K562 (cell line): ENCODE data around the gene NAXE. TPM values are rescaled to one million over a fixed set of nuclear protein-coding genes. Genes with fewer than 3 reads are reported as not detected.

Experiments
- ATAC-seq: fragments of 200-7000 bp; cut with Tn5 transposase; 3 replicates; pipeline ENCODE4 v1.9.1; 2020; ENCODE audit warnings: moderate library complexity
- BruUV-seq: library from RNA; stranded (reverse); fragments of 400-500 nt; replicated peaks from 2 replicates; lab custom pipeline; 2021; lab: Mats Ljungman, UMichigan
- CTCF ChIA-PET: fragments of 300-600 bp; formaldehyde crosslinking; extraction: SDS; loops from one replicate; lab custom pipeline; 2021; ENCODE audit warnings: low intra/inter-chr PET ratio; lab: Yijun Ruan, JAX
- POLR2A ChIA-PET: fragments of 300-600, 350-650 bp; sonication (Branson Sonifier 250); formaldehyde crosslinking; extraction: SDS; loops from one replicate; lab custom pipeline; 2021; ENCODE audit warnings: antibody characterized with exemption, inconsistent platforms; lab: Yijun Ruan, JAX
- DNase-seq, 4 experiments: peaks; one replicate each; pipeline versions ENCODE4 v3.0.0 to v3.0.0-alpha.2; 2011 to 2018; ENCODE audit warnings: low spot score in 3 of 4, mixed read lengths in 3 of 4; ENCODE audit errors: extremely low read depth in 1 of 4
- FAIRE-seq: peaks from 2 replicates; lab custom pipeline; 2011; peaks lifted over from hg19 to GRCh38; lab: Jason Lieb, UNC
- H2AFZ ChIP-seq: 2 replicates; pipeline ENCODE4 v1.6.0; 2011; ENCODE audit warnings: low read depth, low read length, control low read depth, inconsistent platforms
- H3K27ac ChIP-seq: fragments of 200-600 bp; 3 replicates; pipeline ENCODE4 v1.8.0; 2011; ENCODE audit warnings: low read depth, mild to moderate bottlenecking, control low read depth, inconsistent platforms, low read length, moderate library complexity, mixed read lengths; ENCODE audit errors: extremely low read depth
- H3K27me3 ChIP-seq, 2 experiments: fragments of 300-600 bp in 1 of 2; 2 replicates in 1 of 2; 3 replicates in 1 of 2; pipeline versions ENCODE4 v1.6.0 to v1.8.0; 2011; ENCODE audit warnings: inconsistent platforms in 2 of 2, low read length in 2 of 2, mild to moderate bottlenecking in 1 of 2, mixed read lengths in 1 of 2, moderate library complexity in 1 of 2; ENCODE audit not compliant: control insufficient read depth in 2 of 2, insufficient read depth in 2 of 2
- H3K36me3 ChIP-seq: fragments of 300-600 bp; 3 replicates; pipeline ENCODE4 v1.8.0; 2011; ENCODE audit warnings: mild to moderate bottlenecking, low read length, inconsistent platforms; ENCODE audit not compliant: control insufficient read depth, insufficient read depth
- H3K4me1 ChIP-seq, 2 experiments: fragments of 200-600 bp in 1 of 2; replicated peaks in 1 of 2; 2 replicates in 1 of 2; 3 replicates in 1 of 2; pipeline versions ENCODE4 v1.5.1 to v1.8.0; 2011; ENCODE audit warnings: inconsistent platforms in 2 of 2, low read length in 2 of 2, mild to moderate bottlenecking in 1 of 2, mixed read lengths in 1 of 2, moderate library complexity in 1 of 2; ENCODE audit not compliant: control insufficient read depth in 2 of 2, insufficient read depth in 2 of 2
- H3K4me2 ChIP-seq: 2 replicates; pipeline ENCODE4 v1.6.1; 2011; ENCODE audit warnings: low read length, control low read depth, inconsistent platforms, mixed read lengths; ENCODE audit not compliant: insufficient read depth
- H3K4me3 ChIP-seq: fragments of 200-600 bp; sonication (generic), shearing (Covaris generic); 2 replicates; pipeline ENCODE4 v1.5.1; 2016; ENCODE audit warnings: control low read depth, inconsistent platforms
- H3K79me2 ChIP-seq: fragments of 200-600 bp; 3 replicates; pipeline ENCODE4 v1.8.0; 2011; ENCODE audit warnings: low read length, inconsistent platforms; ENCODE audit not compliant: control insufficient read depth, insufficient read depth
- H3K9ac ChIP-seq, 2 experiments: 2 replicates each; pipeline versions ENCODE4 v1.6.0 to v1.6.1; 2011; ENCODE audit warnings: low read depth in 2 of 2, low read length in 2 of 2, control low read depth in 1 of 2, inconsistent platforms in 1 of 2, mild to moderate bottlenecking in 1 of 2, mixed read lengths in 1 of 2; ENCODE audit not compliant: insufficient read depth in 1 of 2
- H3K9me1 ChIP-seq: one replicate; pipeline ENCODE4 v1.6.0; 2011; ENCODE audit warnings: inconsistent platforms, mild to moderate bottlenecking, low read length, moderate library complexity; ENCODE audit not compliant: control insufficient read depth, insufficient read depth
- H3K9me3 ChIP-seq: replicated peaks from 2 replicates; pipeline ENCODE4 v1.5.1; 2011; ENCODE audit warnings: low read depth, low read length, inconsistent platforms; ENCODE audit not compliant: control insufficient read depth, insufficient read depth
- H4K20me1 ChIP-seq: replicated peaks from 2 replicates; pipeline ENCODE4 v1.6.1; 2011; ENCODE audit warnings: low read length, inconsistent platforms, mixed read lengths; ENCODE audit not compliant: control insufficient read depth, insufficient read depth
- KLF10 ChIP-seq: fragments of 250-450 bp; sonication (Bioruptor Pico); IDR thresholded peaks from 2 replicates; pipeline ENCODE4 v1.6.1; 2021; ENCODE audit warnings: matching md5 sums
- MLLT1 ChIP-seq, 2 experiments: fragments of 450-650 bp; IDR thresholded peaks; 2 replicates each; pipeline ENCODE4 v1.6.1; 2016
- XRCC3 ChIP-seq: fragments of 450-650 bp; IDR thresholded peaks from 2 replicates; pipeline ENCODE4 v1.6.1; 2017; ENCODE audit warnings: mild to moderate bottlenecking, moderate library complexity
- ZNF277 ChIP-seq: fragments of 250-450 bp; sonication (Bioruptor Pico); IDR thresholded peaks from 2 replicates; pipeline ENCODE4 v1.8.0; 2022; ENCODE audit warnings: inconsistent platforms, mild to moderate bottlenecking, moderate library complexity, borderline replicate concordance
- ZNF696 ChIP-seq: fragments of 250-450 bp; sonication (Bioruptor Pico); conservative IDR thresholded peaks from 2 replicates; pipeline ENCODE4 v1.4.0; 2020; ENCODE audit warnings: mild to moderate bottlenecking, moderate library complexity
- WGBS: fragments of 100-300 bp; shearing (Covaris generic); methylation state at CpG from one replicate; pipeline ENCODE4 v1.1.6; 2016; ENCODE audit warnings: low coverage, mixed read lengths; ENCODE audit not compliant: insufficient coverage; ENCODE audit errors: missing lambda C conversion rate; 5-methylcytosine and 5-hydroxymethylcytosine counted together
- in situ Hi-C: fragments of 300-500 bp; cut with MboI; formaldehyde crosslinking; loops from 4 replicates; pipeline ENCODE4 v1.15.0; 2018; ENCODE audit warnings: inconsistent platforms, mixed read lengths
- intact Hi-C: fragments of 100-400 bp; cut with micrococcal nuclease; formaldehyde crosslinking; loops from 2 replicates; pipeline ENCODE4 v1.14.2; 2022
- polyA plus RNA-seq, 8 experiments: library from polyadenylated mRNA; depleted of rRNA in 4 of 8; stranded (reverse) in 5 of 8; unstranded in 3 of 8; fragments of >200 nt; fragmentation: Nextera tagmentation in 2 of 8; fragmentation: Illumina TruSeq in 1 of 8; extraction: Ambion mirVana in 2 of 8; extraction: Trizol in 1 of 8; gene quantifications; 2 replicates each; pipeline versions ENCODE4 v1.2.1 to v1.2.3, GENCODE V29; 2011 to 2014; ENCODE audit warnings: inconsistent platforms in 1 of 8, missing spikeins in 1 of 8
- total RNA-seq, 7 experiments: library from RNA; depleted of rRNA in 6 of 7; stranded (reverse); fragments of >200 nt in 6 of 7; fragmentation: Illumina TruSeq in 2 of 7; extraction: Trizol in 2 of 7; gene quantifications; 2 replicates each; pipeline versions ENCODE4 v1.2.1 to v1.2.3, GENCODE V29; 2011 to 2021; ENCODE audit warnings: low replicate concordance in 1 of 7
- TF ChIP-seq, protein P1 (sequence below): sonication (generic); formaldehyde crosslinking; IDR thresholded peaks from 2 replicates; pipeline ENCODE4 v1.8.0; 2022; ENCODE audit warnings: mild to moderate bottlenecking, missing genetic modification reagents

Gene NAXE
- total and polyA plus RNA-seq, 9 of the 15 experiments (the other 6 are each of a cell fraction or from before 2014, with no cell fraction given): 27.3 to 137 (median 90.0) TPM

DNA sequence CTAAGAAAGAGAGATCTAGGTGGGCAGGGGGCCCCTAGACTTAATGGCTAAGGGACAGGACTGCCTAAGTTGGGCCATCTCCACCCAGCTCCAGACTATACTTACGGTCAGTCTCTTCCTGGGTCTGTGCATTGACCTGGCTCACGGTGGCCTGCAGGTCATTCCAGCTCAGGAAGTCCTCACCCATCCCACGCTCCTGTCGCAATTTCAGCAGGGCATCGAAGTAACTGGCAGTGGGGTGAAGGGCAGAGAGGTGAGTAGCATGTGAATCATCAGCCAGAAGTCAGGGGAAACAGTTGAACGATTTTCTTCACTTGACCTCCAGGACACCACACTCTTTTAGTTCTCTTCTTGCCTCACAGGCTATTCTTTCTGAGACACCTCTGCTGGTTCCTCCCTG lies 39.7 kb upstream of the NAXE start:
- H3K27me3 ChIP-seq: no peaks in the 10 kb centered on the region
- H3K4me1 ChIP-seq: no peaks in the 10 kb centered on the region
- BruUV-seq: no TSS peak
- no peaks in the 10 kb centered on the region for H4K20me1 ChIP-seq
- WGBS: 58% methylated on average over 4 of the region's 6 CpGs
- peaks cover 51% of the 10 kb centered on the region; the same call in 2 of the 3 replicates for H3K36me3 ChIP-seq
- ChIA-PET CTCF (no interaction called here), POLR2A (interaction anchor here (1.0 to 1.7 kb wide), 4 partner anchors 9 to 42 kb away, joined by 3 to 7 read pairs (median 4); no protein-coding TSS in a partner anchor)
- DNase-seq (no peak), ATAC-seq (no peak), FAIRE-seq (no peak)
- no peaks in the 10 kb centered on the region for H3K79me2 ChIP-seq
- TF ChIP-seq KLF10 (no peak), MLLT1 (IDR thresholded peaks at IDR 0.05) (no peak), ZNF277 (CRISPR knock-in tag) (no peak), XRCC3 (no peak), ZNF696 (no peak)
- TF ChIP-seq, protein P1, sequence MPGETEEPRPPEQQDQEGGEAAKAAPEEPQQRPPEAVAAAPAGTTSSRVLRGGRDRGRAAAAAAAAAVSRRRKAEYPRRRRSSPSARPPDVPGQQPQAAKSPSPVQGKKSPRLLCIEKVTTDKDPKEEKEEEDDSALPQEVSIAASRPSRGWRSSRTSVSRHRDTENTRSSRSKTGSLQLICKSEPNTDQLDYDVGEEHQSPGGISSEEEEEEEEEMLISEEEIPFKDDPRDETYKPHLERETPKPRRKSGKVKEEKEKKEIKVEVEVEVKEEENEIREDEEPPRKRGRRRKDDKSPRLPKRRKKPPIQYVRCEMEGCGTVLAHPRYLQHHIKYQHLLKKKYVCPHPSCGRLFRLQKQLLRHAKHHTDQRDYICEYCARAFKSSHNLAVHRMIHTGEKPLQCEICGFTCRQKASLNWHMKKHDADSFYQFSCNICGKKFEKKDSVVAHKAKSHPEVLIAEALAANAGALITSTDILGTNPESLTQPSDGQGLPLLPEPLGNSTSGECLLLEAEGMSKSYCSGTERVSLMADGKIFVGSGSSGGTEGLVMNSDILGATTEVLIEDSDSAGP (CRISPR knock-in tag): no peak
- H3K9me1 ChIP-seq: no peaks in the 10 kb centered on the region
- no peak overlapping the region for H3K9ac ChIP-seq
- H2AFZ ChIP-seq: no peak overlapping the region
- in situ Hi-C loops (no loop called here), intact Hi-C loops (no loop called here)
- no peaks in the 10 kb centered on the region for H3K9me3 ChIP-seq
- no peak overlapping the region for H3K4me2 ChIP-seq
- no peak overlapping the region for H3K4me3 ChIP-seq
- no peak overlapping the region for H3K27ac ChIP-seq
